Stimulated activated naive CD8-positive, alpha-beta T cell treated with anti-CD3 and anti-CD28 coated beads, Interleukin-15, Interleukin-2, amounts not matched to agents 100 U/mL and 50 U/mL, for 24 hours (primary cell): ENCODE measurements around the gene PACRG.
"Not testable (repeated sequence)": the region's sequence is repeated elsewhere in the genome, so short reads cannot be mapped to it uniquely, and the experiment has no call there.

Experiments used
- ATAC-seq: fragments of 150-1000 bp; cut with Tn5 transposase; one replicate; pipeline ENCODE4 v1.10.0; 2021
- DNase-seq: peaks from one replicate; pipeline ENCODE4 v3.0.0; 2021

The PACRG gene

GRCh38 chr6:163314791-163315470 lies 587.2 kb downstream of the PACRG start:
- no peak for ATAC-seq
- no peak for DNase-seq

- ATAC-seq, DNase-seq: not testable (repeated sequence)
These were observed 589.2 kb downstream of the PACRG start for GRCh38 chr6:163316866-163317495.

- no peak for DNase-seq
- ATAC-seq, result no peak
These were observed 590.5 kb downstream of the PACRG start for GRCh38 chr6:163318071-163318786.

GRCh38 chr6:163319609-163320366 lies 592.0 kb downstream of the PACRG start:
- ATAC-seq (no peak), DNase-seq (no peak)

GRCh38 chr6:163320402-163320801 lies 592.6 kb downstream of the PACRG start:
- ATAC-seq (no peak), DNase-seq (no peak)

GRCh38 chr6:163320804-163321203 lies 593.0 kb downstream of the PACRG start:
- ATAC-seq (no peak), DNase-seq (no peak)

GRCh38 chr6:163321717-163322116 lies 593.9 kb downstream of the PACRG start:
- DNase-seq (no peak), ATAC-seq (no peak)

GRCh38 chr6:163323274-163323673 lies 595.5 kb downstream of the PACRG start:
- ATAC-seq (no peak), DNase-seq (no peak)

GRCh38 chr6:163323705-163324104 lies 595.9 kb downstream of the PACRG start:
- DNase-seq (no peak), ATAC-seq (no peak)

- ATAC-seq (no peak), DNase-seq (no peak)
These were observed 596.5 kb downstream of the PACRG start for GRCh38 chr6:163324326-163324687.

GRCh38 chr6:163324688-163325389 lies 597.1 kb downstream of the PACRG start:
- no peak for DNase-seq
- no peak for ATAC-seq

- DNase-seq (no peak), ATAC-seq (no peak)
These were observed 597.6 kb downstream of the PACRG start for GRCh38 chr6:163325390-163325784.

GRCh38 chr6:163327165-163327880 lies 599.5 kb downstream of the PACRG start:
- DNase-seq (no peak), ATAC-seq (no peak)

- ATAC-seq (no peak), DNase-seq (no peak)
These were observed 600.1 kb downstream of the PACRG start for GRCh38 chr6:163327921-163328320.

- no peak for DNase-seq
- ATAC-seq, result no peak
These were observed 600.6 kb downstream of the PACRG start for GRCh38 chr6:163328411-163328810.

- ATAC-seq, result no peak
These were observed 602.2 kb downstream of the PACRG start for GRCh38 chr6:163329991-163330390.

GRCh38 chr6:163331245-163331644 lies 603.5 kb downstream of the PACRG start:
- DNase-seq (no peak), ATAC-seq (no peak)

More at GRCh38 chr6:163329991-163330390, 602.2 kb downstream of the PACRG start:
- DNase-seq, result no peak

- ATAC-seq (no peak), DNase-seq (no peak)
These were observed 604.8 kb downstream of the PACRG start for GRCh38 chr6:163332575-163332974.

- no peak for DNase-seq
- no peak for ATAC-seq
These were observed 605.3 kb downstream of the PACRG start for GRCh38 chr6:163333038-163333437.

GRCh38 chr6:163333701-163334663 lies 606.2 kb downstream of the PACRG start:
- no peak for ATAC-seq

More at GRCh38 chr6:163333701-163334663, 606.2 kb downstream of the PACRG start:
- no peak for DNase-seq
